Measurements from ENCODE around the gene LHX5.

DNA sequence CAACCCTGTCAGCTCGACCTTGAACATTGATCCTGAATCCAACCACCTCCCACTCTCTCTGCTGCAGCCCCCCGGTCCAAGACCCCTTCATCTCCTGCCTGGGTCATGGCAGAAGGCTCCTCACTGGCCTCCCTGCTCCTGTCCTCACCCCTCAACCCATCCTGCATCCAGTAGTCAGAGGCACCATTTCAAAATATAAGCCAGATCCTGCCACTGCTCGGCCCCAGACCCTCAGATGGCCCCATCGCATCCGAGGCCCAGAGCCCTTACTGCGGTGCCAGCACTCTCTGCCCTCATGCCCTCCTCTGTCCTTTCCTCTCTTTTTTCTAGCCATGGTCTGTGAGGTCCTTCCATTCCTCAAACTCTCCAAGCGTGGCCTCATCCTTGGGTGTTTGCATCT lies 34.3 kb upstream of the LHX5 start:
- TF ChIP-seq, protein P1, sequence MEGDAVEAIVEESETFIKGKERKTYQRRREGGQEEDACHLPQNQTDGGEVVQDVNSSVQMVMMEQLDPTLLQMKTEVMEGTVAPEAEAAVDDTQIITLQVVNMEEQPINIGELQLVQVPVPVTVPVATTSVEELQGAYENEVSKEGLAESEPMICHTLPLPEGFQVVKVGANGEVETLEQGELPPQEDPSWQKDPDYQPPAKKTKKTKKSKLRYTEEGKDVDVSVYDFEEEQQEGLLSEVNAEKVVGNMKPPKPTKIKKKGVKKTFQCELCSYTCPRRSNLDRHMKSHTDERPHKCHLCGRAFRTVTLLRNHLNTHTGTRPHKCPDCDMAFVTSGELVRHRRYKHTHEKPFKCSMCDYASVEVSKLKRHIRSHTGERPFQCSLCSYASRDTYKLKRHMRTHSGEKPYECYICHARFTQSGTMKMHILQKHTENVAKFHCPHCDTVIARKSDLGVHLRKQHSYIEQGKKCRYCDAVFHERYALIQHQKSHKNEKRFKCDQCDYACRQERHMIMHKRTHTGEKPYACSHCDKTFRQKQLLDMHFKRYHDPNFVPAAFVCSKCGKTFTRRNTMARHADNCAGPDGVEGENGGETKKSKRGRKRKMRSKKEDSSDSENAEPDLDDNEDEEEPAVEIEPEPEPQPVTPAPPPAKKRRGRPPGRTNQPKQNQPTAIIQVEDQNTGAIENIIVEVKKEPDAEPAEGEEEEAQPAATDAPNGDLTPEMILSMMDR (IDR thresholded peaks at IDR 0.05; ENCODE audit: insufficient read depth, low read depth, low read length): no peak
- TF ChIP-seq EZH2 (IDR thresholded peaks at IDR 0.05; ENCODE audit: insufficient read depth, low read length): no peak

Data from astrocyte (in vitro differentiated cells and primary cell).